Pancreas (tissue), 10 donors: ENCODE measurements around the gene CRISP3. TPM values are rescaled to one million over a fixed set of nuclear protein-coding genes. Genes with fewer than 3 reads are reported as not detected.

Source experiments
- ATAC-seq, 4 donors: fragments of 200-7000 bp; cut with Tn5 transposase; one replicate each; pipeline versions ENCODE4 v1.8.0 to v1.9.1; 2020; ENCODE audit warnings: mild to moderate bottlenecking in 4 of 4, moderate library complexity in 4 of 4
- DNase-seq, 6 donors: peaks; one replicate each; pipeline ENCODE4 v3.0.0-alpha.2; 2020
- FAIRE-seq: peaks from 2 replicates; lab custom pipeline; 2012; peaks lifted over from hg19 to GRCh38; lab: Jason Lieb, UNC
- H3K27ac ChIP-seq, 4 donors: fragments of 200-600 bp; sonication (generic); 1 replicate in 3 of 4; 2 replicates in 1 of 4; pipeline versions ENCODE4 v1.5.0 to v1.8.0; 2020
- H3K27me3 ChIP-seq, 4 donors: fragments of 200-600 bp; one replicate each; pipeline ENCODE4 v1.8.0; 2021
- H3K36me3 ChIP-seq, 3 donors: fragments of 200-600 bp; sonication (generic) in 1 of 3; one replicate each; pipeline versions ENCODE4 v1.5.0 to v1.8.0; 2020 to 2021
- H3K4me1 ChIP-seq, 3 donors: fragments of 200-600 bp; one replicate each; pipeline ENCODE4 v1.8.0; 2021
- H3K4me3 ChIP-seq, 4 donors: fragments of 200-600 bp; sonication (generic) in 2 of 4; one replicate each; pipeline versions ENCODE4 v1.5.0 to v1.8.0; 2020 to 2021
- H3K9me3 ChIP-seq, 4 donors: fragments of 200-600 bp; one replicate each; pipeline ENCODE4 v1.8.0; 2021
- WGBS, 2 donors: extraction: QIAGEN DNeasy Blood & Tissue Kit; methylation state at CpG; one replicate each; pipeline ENCODE4 v1.1.7; 2013; 5-methylcytosine and 5-hydroxymethylcytosine counted together
- intact Hi-C, 3 donors: fragments of 100-400 bp; cut with DNase I; formaldehyde crosslinking; loops; one replicate each; pipeline versions ENCODE4 v1.11.1 to v1.14.2; 2022
- polyA plus RNA-seq, 2 donors: library from polyadenylated mRNA; stranded (reverse); fragments of 200-250 nt; gene quantifications; one replicate each; pipeline ENCODE4 v1.2.3, GENCODE V29; 2013
- total RNA-seq, 6 donors: library from RNA; stranded (reverse); fragmentation: NEBNext Ultra II Directional in 4 of 6; extraction: Animal tissue kit (Norgen Biotek cat#: 25700) in 4 of 6; gene quantifications; one replicate each; pipeline versions ENCODE4 v1.2.1 to v1.2.4, GENCODE V29; 2021 to 2023
- TF ChIP-seq, protein P1 (sequence below), 4 donors: fragments of 200-600 bp; sonication (generic) in 3 of 4; IDR thresholded peaks; one replicate each; pipeline versions ENCODE4 v1.5.0 to v1.8.0; 2021; ENCODE audit warnings: antibody characterized with exemption in 4 of 4
- donor health status: healthy with polysubstance abuse.
- donor health status: DM: no; HTN: no; CAD: no; lungs with moderate emphysema.
- donor health status: DM: no; HTN: no; CAD: no.
- donor health status: control.
- donor health status: control.
- donor health status: Bipolar disorder and iron deficiency.
- donor health status: DM: yes; HTN: yes; CAD: no.
- donor health status: DM: no; HTN: no; CAD: no.
- donor health status: DM: no; HTN: no; CAD: no.
- donor health status: DM: yes; HTN: yes; CAD: no.

CRISP3 gene
- total and polyA plus RNA-seq, 8 donors, result 0.47 to 35.4 (median 7.5) TPM

DNA sequence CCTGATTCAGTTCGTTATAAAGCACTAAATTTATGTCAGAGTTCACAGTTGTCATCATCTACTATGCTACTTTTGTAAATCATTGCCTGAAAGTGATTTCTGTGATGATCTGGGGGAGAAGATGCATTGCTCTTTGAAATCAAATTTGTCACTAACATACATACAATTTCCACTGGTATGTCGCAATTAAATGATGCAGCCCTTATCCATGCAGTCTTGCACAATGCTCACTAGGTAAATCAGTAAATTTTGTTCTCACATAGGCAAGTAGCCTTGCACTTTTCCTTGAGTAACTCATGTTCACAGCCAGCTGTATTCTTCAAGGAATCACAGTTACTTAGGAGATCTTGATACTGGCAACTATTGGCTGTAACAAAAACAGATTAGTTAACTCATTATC, 51.7 kb downstream of the CRISP3 start:
- Histone ChIP-seq H3K36me3 (no peaks in the 10 kb centered on the region), H3K4me1 (no peaks in the 10 kb centered on the region), H3K9me3 (no peaks in the 10 kb centered on the region), H3K27ac (no peak overlapping the region), H3K4me3 (no peak overlapping the region), H3K27me3 (no peaks in the 10 kb centered on the region)
- TF ChIP-seq, protein P1, sequence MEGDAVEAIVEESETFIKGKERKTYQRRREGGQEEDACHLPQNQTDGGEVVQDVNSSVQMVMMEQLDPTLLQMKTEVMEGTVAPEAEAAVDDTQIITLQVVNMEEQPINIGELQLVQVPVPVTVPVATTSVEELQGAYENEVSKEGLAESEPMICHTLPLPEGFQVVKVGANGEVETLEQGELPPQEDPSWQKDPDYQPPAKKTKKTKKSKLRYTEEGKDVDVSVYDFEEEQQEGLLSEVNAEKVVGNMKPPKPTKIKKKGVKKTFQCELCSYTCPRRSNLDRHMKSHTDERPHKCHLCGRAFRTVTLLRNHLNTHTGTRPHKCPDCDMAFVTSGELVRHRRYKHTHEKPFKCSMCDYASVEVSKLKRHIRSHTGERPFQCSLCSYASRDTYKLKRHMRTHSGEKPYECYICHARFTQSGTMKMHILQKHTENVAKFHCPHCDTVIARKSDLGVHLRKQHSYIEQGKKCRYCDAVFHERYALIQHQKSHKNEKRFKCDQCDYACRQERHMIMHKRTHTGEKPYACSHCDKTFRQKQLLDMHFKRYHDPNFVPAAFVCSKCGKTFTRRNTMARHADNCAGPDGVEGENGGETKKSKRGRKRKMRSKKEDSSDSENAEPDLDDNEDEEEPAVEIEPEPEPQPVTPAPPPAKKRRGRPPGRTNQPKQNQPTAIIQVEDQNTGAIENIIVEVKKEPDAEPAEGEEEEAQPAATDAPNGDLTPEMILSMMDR (IDR thresholded peaks at IDR 0.05), result no peak
- WGBS, 2 donors, result 70 to 76% methylated on average over 2 of the region's 2 CpGs
- intact Hi-C loops, result no loop called here
- ATAC-seq (no peak), DNase-seq (no peak), FAIRE-seq (no peak)

Other genes starting within 250 kb of the CRISP3 start
- not detected for gene GLYATL3, start 244.5 kb downstream of the CRISP3 start, total RNA-seq
- gene GLYATL3, start 244.5 kb downstream of the CRISP3 start, polyA plus RNA-seq, result under 1 TPM in 1 of 2 donors, not detected in 1; 0.09 TPM
- 1 to 10 TPM; 2.4 to 9.3 (median 4.6) TPM for gene C6orf141, start 193.7 kb downstream of the CRISP3 start, total RNA-seq
- gene C6orf141, start 193.7 kb downstream of the CRISP3 start, polyA plus RNA-seq, result 10 to 100 TPM; 14.5 to 21.1 TPM
- gene RHAG, start 107.5 kb downstream of the CRISP3 start, total RNA-seq, result under 1 TPM in 1 of 6 donors, not detected in 5; 0.28 TPM
- not detected for gene RHAG, start 107.5 kb downstream of the CRISP3 start, polyA plus RNA-seq
- under 1 TPM in 5 of 6 donors, not detected in 1; 0.12 to 0.25 (median 0.19) TPM for gene CRISP2, start 30.8 kb downstream of the CRISP3 start, total RNA-seq
- under 1 TPM; 0.65 to 0.96 TPM for gene CRISP2, start 30.8 kb downstream of the CRISP3 start, polyA plus RNA-seq
- gene PGK2, start 42.9 kb upstream of the CRISP3 start, total RNA-seq, result not detected
- gene PGK2, start 42.9 kb upstream of the CRISP3 start, polyA plus RNA-seq, result not detected
- gene CRISP1, start 122.1 kb upstream of the CRISP3 start, total RNA-seq, result not detected
- not detected for gene CRISP1, start 122.1 kb upstream of the CRISP3 start, polyA plus RNA-seq
- not detected for gene DEFB114, start 219.8 kb upstream of the CRISP3 start, total RNA-seq
- not detected for gene DEFB114, start 219.8 kb upstream of the CRISP3 start, polyA plus RNA-seq
- not detected for gene DEFB113, start 225.2 kb upstream of the CRISP3 start, total RNA-seq
- gene DEFB113, start 225.2 kb upstream of the CRISP3 start, polyA plus RNA-seq, result not detected